Trophoblast cell (in vitro differentiated cells and primary cell): ENCODE results near the gene OTUB1.

ENCODE experiments used
- DNase-seq, 2 donors: peaks; one replicate each; pipeline ENCODE4 v3.0.0-alpha.2; 2016
- H2AFZ ChIP-seq: 2 replicates; pipeline ENCODE4 v1.6.1; 2013; ENCODE audit warnings: low read length, moderate library complexity, mild to moderate bottlenecking; ENCODE audit not compliant: insufficient read depth, poor library complexity
- H2AK5ac ChIP-seq: 2 replicates; pipeline ENCODE4 v1.6.1; 2013; ENCODE audit warnings: mild to moderate bottlenecking, low read length
- H2BK120ac ChIP-seq: 2 replicates; pipeline ENCODE4 v1.6.1; 2013; ENCODE audit warnings: low read length, mild to moderate bottlenecking, moderate library complexity; ENCODE audit not compliant: insufficient read depth, poor library complexity
- H2BK12ac ChIP-seq: 2 replicates; pipeline ENCODE4 v1.6.1; 2013; ENCODE audit warnings: mild to moderate bottlenecking, low read length, moderate library complexity
- H2BK5ac ChIP-seq: 2 replicates; pipeline ENCODE4 v1.6.1; 2013; ENCODE audit warnings: low read length, low read depth, moderate library complexity, mild to moderate bottlenecking; ENCODE audit not compliant: poor library complexity
- H3K14ac ChIP-seq: 2 replicates; pipeline ENCODE4 v1.6.1; 2013; ENCODE audit warnings: mild to moderate bottlenecking, low read length
- H3K18ac ChIP-seq: 2 replicates; pipeline ENCODE4 v1.6.1; 2013; ENCODE audit warnings: mild to moderate bottlenecking, low read length
- H3K23ac ChIP-seq: 2 replicates; pipeline ENCODE4 v1.6.1; 2013; ENCODE audit warnings: low read length
- H3K27ac ChIP-seq: 2 replicates; pipeline ENCODE4 v1.5.1; 2013; ENCODE audit warnings: low read depth, mild to moderate bottlenecking, inconsistent platforms, low read length, moderate library complexity
- H3K27me3 ChIP-seq: 2 replicates; pipeline ENCODE4 v1.6.1; 2013; ENCODE audit warnings: inconsistent platforms, mild to moderate bottlenecking, low read length, moderate library complexity; ENCODE audit not compliant: insufficient read depth
- H3K36me3 ChIP-seq, 2 experiments: 1 replicate in 1 of 2; 2 replicates in 1 of 2; pipeline ENCODE4 v1.6.1; 2013; ENCODE audit warnings: low read length in 2 of 2, mild to moderate bottlenecking in 2 of 2, moderate library complexity in 1 of 2; ENCODE audit not compliant: insufficient read depth in 2 of 2, control insufficient read depth in 1 of 2
- H3K4ac ChIP-seq: 2 replicates; pipeline ENCODE4 v1.6.1; 2013; ENCODE audit warnings: low read depth, mild to moderate bottlenecking, low read length, moderate library complexity
- H3K4me1 ChIP-seq, 2 experiments: 1 replicate in 1 of 2; 2 replicates in 1 of 2; pipeline ENCODE4 v1.6.1; 2013; ENCODE audit warnings: low read length in 2 of 2, mild to moderate bottlenecking in 2 of 2, moderate library complexity in 1 of 2; ENCODE audit not compliant: insufficient read depth in 2 of 2, control insufficient read depth in 1 of 2
- H3K4me2 ChIP-seq: 2 replicates; pipeline ENCODE4 v1.6.1; 2013; ENCODE audit warnings: inconsistent platforms, mild to moderate bottlenecking, low read length, moderate library complexity
- H3K4me3 ChIP-seq: 2 replicates; pipeline ENCODE4 v1.5.1; 2013; ENCODE audit warnings: mild to moderate bottlenecking, low read depth, low read length, inconsistent platforms
- H3K79me1 ChIP-seq: one replicate; pipeline ENCODE4 v1.6.1; 2013; ENCODE audit warnings: low read length
- H3K79me2 ChIP-seq: 2 replicates; pipeline ENCODE4 v1.6.1; 2013; ENCODE audit warnings: low read length, mild to moderate bottlenecking; ENCODE audit not compliant: control insufficient read depth, insufficient read depth, poor library complexity
- H3K9ac ChIP-seq: 2 replicates; pipeline ENCODE4 v1.6.1; 2013; ENCODE audit warnings: mild to moderate bottlenecking, low read length
- H3K9me3 ChIP-seq: 2 replicates; pipeline ENCODE4 v1.6.1; 2013; ENCODE audit warnings: low read depth, mild to moderate bottlenecking, control low read depth, inconsistent platforms, low read length; ENCODE audit not compliant: insufficient read depth
- H4K12ac ChIP-seq: 2 replicates; pipeline ENCODE4 v1.6.1; 2013; ENCODE audit warnings: low read depth, mild to moderate bottlenecking, low read length, moderate library complexity
- H4K8ac ChIP-seq: 2 replicates; pipeline ENCODE4 v1.6.1; 2013; ENCODE audit warnings: low read depth, mild to moderate bottlenecking, low read length, moderate library complexity
- H4K91ac ChIP-seq: one replicate; pipeline ENCODE4 v1.6.1; 2013; ENCODE audit warnings: low read depth, mild to moderate bottlenecking, low read length, moderate library complexity
- WGBS: extraction: QIAGEN DNeasy Blood & Tissue Kit; methylation state at CpG from one replicate; pipeline ENCODE4 v1.1.7; 2013; ENCODE audit warnings: missing lambda C conversion rate; ENCODE audit not compliant: insufficient read length, insufficient coverage; ENCODE audit errors: extremely low coverage; 5-methylcytosine and 5-hydroxymethylcytosine counted together

Gene OTUB1

DNA sequence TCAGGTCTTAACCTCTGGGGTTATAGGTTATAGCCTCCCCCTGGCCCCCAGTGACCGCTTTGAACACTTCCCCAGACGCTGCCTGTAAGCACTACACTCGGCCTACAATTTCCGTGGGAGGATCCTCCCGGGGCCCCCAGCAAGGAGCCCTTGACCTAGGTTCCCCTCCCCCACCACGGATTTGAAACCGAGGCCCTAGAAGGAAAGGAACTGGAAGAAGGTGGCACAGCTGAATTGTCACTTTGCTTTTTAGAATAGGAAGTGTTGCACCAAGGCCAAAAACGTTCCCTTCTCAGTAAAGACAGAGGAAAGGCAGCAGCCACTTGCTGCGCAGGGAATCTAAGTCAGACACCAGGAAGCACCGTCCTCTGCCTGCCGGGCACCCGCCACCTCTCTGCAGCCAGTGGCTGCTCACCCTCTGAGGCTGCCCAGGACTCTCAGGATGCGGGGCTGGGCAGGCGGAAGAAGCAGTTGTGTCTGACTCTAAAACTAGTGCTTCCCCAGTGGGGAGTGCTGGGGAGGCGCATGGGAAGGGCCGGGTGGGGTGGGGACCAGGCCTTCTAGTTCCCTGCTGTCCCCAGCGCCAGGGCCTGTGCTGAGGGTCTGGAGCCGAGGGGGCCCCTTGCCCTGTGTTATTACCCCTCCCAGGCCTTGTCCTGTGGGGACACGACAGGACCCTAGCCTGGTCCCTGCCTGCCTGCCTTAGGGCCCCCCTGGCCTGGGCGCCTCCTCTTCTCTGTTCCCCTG lies 41.6 kb downstream of the OTUB1 start:
- H2BK5ac ChIP-seq, result no peak overlapping the region
- H3K23ac ChIP-seq, result no peak overlapping the region
- H3K4me1 ChIP-seq, result peaks cover 0 to 2% of the 10 kb centered on the region in 2 experiments
- H3K14ac ChIP-seq, result no peak overlapping the region
- no peak overlapping the region for H4K8ac ChIP-seq
- H3K9ac ChIP-seq, result no peak overlapping the region
- no peaks in the 10 kb centered on the region for H3K9me3 ChIP-seq
- H3K18ac ChIP-seq, result no peak overlapping the region
- no peak overlapping the region for H4K12ac ChIP-seq
- no peak overlapping the region for H2AK5ac ChIP-seq
- H3K4ac ChIP-seq, result no peak overlapping the region
- H3K4me2 ChIP-seq, result peak overlapping the region; percentile 1
- no peak overlapping the region for H2BK120ac ChIP-seq
- no peaks in the 10 kb centered on the region for H3K27me3 ChIP-seq
- no peak overlapping the region for H2AFZ ChIP-seq
- no peak overlapping the region for H3K27ac ChIP-seq
- H3K36me3 ChIP-seq, result no peaks in the 10 kb centered on the region
- no peak overlapping the region for H2BK12ac ChIP-seq
- DNase-seq, result no peak
- H4K91ac ChIP-seq, result no peak overlapping the region
- H3K79me1 ChIP-seq, result no peaks in the 10 kb centered on the region
- no peaks in the 10 kb centered on the region for H3K79me2 ChIP-seq
- no peak overlapping the region for H3K4me3 ChIP-seq
- WGBS, result no CpG with 5 or more reads among the region's 20 CpGs

DNA sequence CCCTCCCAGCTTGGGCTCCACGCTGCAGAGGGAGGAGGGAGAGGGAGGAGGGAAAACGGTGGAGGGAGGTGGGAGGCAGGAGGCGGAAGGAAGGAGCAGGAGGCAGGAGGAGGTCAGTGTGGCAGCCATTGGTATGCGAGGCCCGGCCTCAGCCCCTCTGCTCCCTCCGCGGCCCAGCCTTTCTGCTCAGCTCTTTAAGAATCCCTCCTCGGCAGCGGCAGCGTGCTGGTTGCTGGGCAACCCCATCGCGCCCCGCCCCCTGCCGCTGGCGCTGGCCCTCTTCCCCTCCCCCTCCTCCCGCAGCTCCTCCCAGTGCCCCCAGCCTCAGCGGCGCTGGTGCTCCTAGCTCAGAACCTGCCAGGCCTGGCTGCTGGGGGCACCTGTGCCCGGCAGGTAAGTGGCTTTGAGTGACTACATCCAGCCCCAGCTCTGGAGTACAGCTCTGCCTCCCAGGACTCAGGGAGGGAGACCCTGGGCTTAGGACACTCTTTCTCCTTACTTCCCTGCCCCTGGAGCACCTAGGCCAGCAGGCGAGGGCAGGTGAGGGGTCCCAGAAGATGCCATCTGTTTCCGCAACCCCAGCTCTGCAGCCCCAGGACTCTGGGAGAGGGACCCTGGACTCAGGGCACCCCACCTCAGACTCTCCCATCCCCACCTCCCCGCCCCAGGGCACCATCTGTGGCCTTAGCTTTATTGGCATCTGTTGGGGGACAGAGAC lies 42.3 kb downstream of the OTUB1 start:
- Histone ChIP-seq H2BK120ac (no peak overlapping the region), H4K8ac (no peak overlapping the region), H3K14ac (no peak overlapping the region), H3K9ac (no peak overlapping the region), H2BK12ac (no peak overlapping the region), H3K23ac (no peak overlapping the region), H3K4ac (no peak overlapping the region), H3K18ac (no peak overlapping the region), H3K4me1 (peaks cover 0 to 2% of the 10 kb centered on the region in 2 experiments), H3K9me3 (no peaks in the 10 kb centered on the region), H3K27ac (no peak overlapping the region), H4K91ac (no peak overlapping the region), H3K79me1 (no peaks in the 10 kb centered on the region), H4K12ac (no peak overlapping the region), H3K4me2 (peak overlapping the region; percentile 1), H3K27me3 (peaks cover 3% of the 10 kb centered on the region), H3K79me2 (no peaks in the 10 kb centered on the region), H2AFZ (no peak overlapping the region), H3K36me3 (no peaks in the 10 kb centered on the region), H3K4me3 (no peak overlapping the region), H2AK5ac (no peak overlapping the region), H2BK5ac (no peak overlapping the region)
- no CpG with 5 or more reads among the region's 22 CpGs for WGBS
- peak in 1 of 2 donors; percentile 4 for DNase-seq

DNA sequence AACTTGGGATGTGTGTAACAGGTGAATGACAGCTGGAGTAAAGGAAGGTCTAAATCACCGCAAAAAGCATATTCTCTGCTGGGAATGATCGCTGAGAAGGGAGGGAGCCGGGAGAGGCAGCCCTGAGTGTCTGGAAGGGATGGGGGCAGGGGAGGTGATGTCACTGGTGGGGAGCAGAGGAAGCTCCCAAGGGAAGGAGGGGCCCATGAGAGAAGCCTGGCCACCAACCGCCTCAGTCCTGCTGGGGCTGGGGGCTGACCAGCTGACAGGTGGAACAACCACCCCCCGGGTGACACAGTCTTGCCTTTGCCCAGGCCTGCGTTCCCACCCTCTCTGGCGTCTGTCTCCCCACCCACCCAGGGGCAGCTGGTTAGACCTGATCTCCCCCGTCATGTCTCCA lies 43.5 kb downstream of the OTUB1 start:
- no peak overlapping the region for H3K14ac ChIP-seq
- peaks cover 13% of the 10 kb centered on the region for H3K27me3 ChIP-seq
- H2BK120ac ChIP-seq, result no peak overlapping the region
- no CpG with 5 or more reads among the region's 8 CpGs for WGBS
- H3K18ac ChIP-seq, result no peak overlapping the region
- H3K4ac ChIP-seq, result no peak overlapping the region
- no peak overlapping the region for H3K4me3 ChIP-seq
- H2BK12ac ChIP-seq, result no peak overlapping the region
- H3K79me2 ChIP-seq, result no peaks in the 10 kb centered on the region
- no peak overlapping the region for H2BK5ac ChIP-seq
- H3K4me2 ChIP-seq, result no peak overlapping the region
- H3K4me1 ChIP-seq, result peaks cover 0 to 2% of the 10 kb centered on the region in 2 experiments
- no peak overlapping the region for H3K27ac ChIP-seq
- no peak overlapping the region for H3K23ac ChIP-seq
- H2AK5ac ChIP-seq, result no peak overlapping the region
- DNase-seq, result no peak
- H4K8ac ChIP-seq, result no peak overlapping the region
- H3K79me1 ChIP-seq, result no peaks in the 10 kb centered on the region
- H3K36me3 ChIP-seq, result no peaks in the 10 kb centered on the region
- H4K12ac ChIP-seq, result no peak overlapping the region
- no peaks in the 10 kb centered on the region for H3K9me3 ChIP-seq
- H2AFZ ChIP-seq, result no peak overlapping the region
- no peak overlapping the region for H3K9ac ChIP-seq
- no peak overlapping the region for H4K91ac ChIP-seq

- Histone ChIP-seq H2BK12ac (no peak overlapping the region), H2BK120ac (no peak overlapping the region), H3K4me1 (peaks cover 0 to 2% of the 10 kb centered on the region in 2 experiments), H3K4me3 (no peak overlapping the region), H3K79me2 (no peaks in the 10 kb centered on the region), H3K9me3 (no peaks in the 10 kb centered on the region), H4K8ac (no peak overlapping the region), H2AFZ (no peak overlapping the region), H2BK5ac (no peak overlapping the region), H3K9ac (no peak overlapping the region), H3K23ac (no peak overlapping the region), H3K14ac (no peak overlapping the region), H3K4ac (no peak overlapping the region), H4K12ac (no peak overlapping the region), H3K79me1 (no peaks in the 10 kb centered on the region), H2AK5ac (no peak overlapping the region), H3K4me2 (no peak overlapping the region), H4K91ac (no peak overlapping the region), H3K18ac (no peak overlapping the region), H3K27me3 (peaks cover 23% of the 10 kb centered on the region), H3K36me3 (no peaks in the 10 kb centered on the region), H3K27ac (no peak overlapping the region)
- no CpG with 5 or more reads among the region's 3 CpGs for WGBS
- DNase-seq, result no peak
Measured at GRCh38 chr11:64031001-64031400, 44.8 kb downstream of the OTUB1 start.
